Natural killer cell treated with Interleukin-12 subunit alpha and Interleukin-12 subunit beta and Interleukin-15 and Interleukin-18, amount 100 ng/mL, for 72 hours (primary cell): Measurements from ENCODE around the gene FAM217A. TPM values are rescaled to one million over a fixed set of nuclear protein-coding genes. Genes with fewer than 3 reads are reported as not detected.
"Not testable (repeated sequence)": the region's sequence is repeated elsewhere in the genome, so short reads cannot be mapped to it uniquely, and the experiment has no call there.

Experiments used
- ATAC-seq, 2 donors: fragments of 150-1000 bp; cut with Tn5 transposase in 1 of 2; sonication (Bioruptor Pico), chemical (Tn5 transposase) in 1 of 2; 2 replicates each; pipeline ENCODE4 v1.10.0; 2021
- DNase-seq: peaks from one replicate; pipeline ENCODE4 v3.0.0; 2022; ENCODE audit warnings: low spot score
- H3K27ac Mint-ChIP-seq, 2 donors: 1 replicate in 1 of 2; 2 replicates in 1 of 2; pipeline ENCODE4 v1.8.0; 2022; ENCODE audit warnings: mixed read lengths in 2 of 2, mild to moderate bottlenecking in 1 of 2, moderate library complexity in 1 of 2
- H3K27me3 Mint-ChIP-seq, 2 donors: 1 replicate in 1 of 2; 2 replicates in 1 of 2; pipeline ENCODE4 v1.8.0; 2022; ENCODE audit warnings: mixed read lengths in 2 of 2
- H3K36me3 Mint-ChIP-seq: one replicate; pipeline ENCODE4 v1.8.0; 2022; ENCODE audit warnings: mixed read lengths
- H3K4me1 Mint-ChIP-seq, 2 donors: 1 replicate in 1 of 2; 2 replicates in 1 of 2; pipeline ENCODE4 v1.8.0; 2022; ENCODE audit warnings: low read depth in 2 of 2, mixed read lengths in 2 of 2, mild to moderate bottlenecking in 1 of 2
- H3K4me3 Mint-ChIP-seq: one replicate; pipeline ENCODE4 v1.8.0; 2022; ENCODE audit warnings: mixed read lengths
- H3K9me3 Mint-ChIP-seq: 2 replicates; pipeline ENCODE4 v1.8.0; 2022; ENCODE audit warnings: mixed read lengths
- total RNA-seq, 2 donors: library from RNA; stranded (reverse); gene quantifications; one replicate each; pipeline ENCODE4 v1.2.3, GENCODE V29; 2022

FAM217A gene
- total RNA-seq, 2 donors from 2014 or later = not detected

DNA sequence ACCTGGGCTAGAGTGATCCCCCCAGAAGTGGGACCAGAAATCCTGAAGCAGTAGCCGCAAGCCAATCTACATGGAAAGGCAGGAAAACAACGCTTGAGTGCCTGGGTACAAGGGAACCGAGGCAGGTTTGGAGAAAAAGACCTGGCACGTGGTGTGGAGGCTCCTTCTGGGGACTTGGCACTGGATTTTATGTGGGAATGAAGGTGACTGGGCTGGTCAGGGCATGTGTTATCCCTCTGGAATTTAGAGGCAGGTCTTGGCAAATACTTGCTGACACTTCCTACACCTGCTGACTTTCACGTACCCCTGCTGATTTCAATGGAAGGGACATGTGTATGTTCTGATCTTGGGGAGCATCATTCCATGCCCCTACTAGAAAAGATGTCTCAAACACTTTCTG is 25.0 kb upstream of the FAM217A start:
- Mint-ChIP-seq H3K27ac (no peak overlapping the region), H3K9me3 (no peaks in the 10 kb centered on the region), H3K4me3 (no peak overlapping the region), H3K4me1 (peaks cover 0 to under 1% of the 10 kb centered on the region in 2 donors), H3K36me3 (no peaks in the 10 kb centered on the region), H3K27me3 (peaks cover 7 to 11% of the 10 kb centered on the region in 2 donors)
- ATAC-seq = no peak
- DNase-seq = no peak

GRCh38 chr6:4102687-4103244 is 23.8 kb upstream of the FAM217A start:
- peaks cover 4 to 10% of the 10 kb centered on the region in 2 donors for H3K27me3 Mint-ChIP-seq
- no peaks in the 10 kb centered on the region for H3K4me1 Mint-ChIP-seq
- H3K27ac Mint-ChIP-seq = no peak overlapping the region
- ATAC-seq (no peak), DNase-seq (no peak)
- H3K9me3 Mint-ChIP-seq = no peaks in the 10 kb centered on the region
- no peak overlapping the region for H3K4me3 Mint-ChIP-seq
- no peaks in the 10 kb centered on the region for H3K36me3 Mint-ChIP-seq

DNA sequence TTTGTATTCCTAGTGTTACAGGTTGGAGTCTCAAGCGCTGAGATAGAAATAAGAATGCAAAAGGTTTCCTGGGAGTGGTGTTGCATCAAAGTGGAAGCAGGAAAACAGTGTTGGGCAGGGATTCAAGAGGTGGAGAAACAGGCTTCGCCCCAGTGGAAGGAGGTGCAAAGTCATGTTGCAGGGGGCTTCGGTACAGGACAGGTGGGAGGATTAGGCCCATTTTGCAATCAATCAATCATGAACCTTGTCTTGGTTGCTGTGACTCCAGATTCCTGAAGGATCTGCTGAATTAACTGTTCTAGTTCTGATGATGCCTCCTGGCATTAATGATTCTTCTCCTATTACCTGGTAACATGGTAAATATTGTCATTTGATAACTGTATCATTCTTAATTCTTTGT is 22.4 kb upstream of the FAM217A start:
- Mint-ChIP-seq H3K27me3 (peaks cover 0 to 3% of the 10 kb centered on the region in 2 donors), H3K4me1 (no peaks in the 10 kb centered on the region), H3K9me3 (no peaks in the 10 kb centered on the region), H3K36me3 (no peaks in the 10 kb centered on the region), H3K27ac (no peak overlapping the region), H3K4me3 (no peak overlapping the region)
- no peak for ATAC-seq
- DNase-seq = no peak

GRCh38 chr6:4100655-4101054 is 21.7 kb upstream of the FAM217A start:
- DNase-seq = no peak
- H3K4me3 Mint-ChIP-seq = no peak overlapping the region
- no peaks in the 10 kb centered on the region for H3K9me3 Mint-ChIP-seq
- H3K36me3 Mint-ChIP-seq = no peaks in the 10 kb centered on the region
- H3K4me1 Mint-ChIP-seq = no peaks in the 10 kb centered on the region
- ATAC-seq = no peak
- H3K27me3 Mint-ChIP-seq = peaks cover 0 to 3% of the 10 kb centered on the region in 2 donors
- no peak overlapping the region for H3K27ac Mint-ChIP-seq

GRCh38 chr6:4093288-4093687 is 14.4 kb upstream of the FAM217A start:
- DNase-seq = no peak
- Mint-ChIP-seq H3K36me3 (no peaks in the 10 kb centered on the region), H3K27me3 (peaks cover 2 to 7% of the 10 kb centered on the region in 2 donors), H3K4me3 (no peak overlapping the region), H3K27ac (no peak overlapping the region), H3K9me3 (no peaks in the 10 kb centered on the region), H3K4me1 (no peaks in the 10 kb centered on the region)
- ATAC-seq = no peak

DNA sequence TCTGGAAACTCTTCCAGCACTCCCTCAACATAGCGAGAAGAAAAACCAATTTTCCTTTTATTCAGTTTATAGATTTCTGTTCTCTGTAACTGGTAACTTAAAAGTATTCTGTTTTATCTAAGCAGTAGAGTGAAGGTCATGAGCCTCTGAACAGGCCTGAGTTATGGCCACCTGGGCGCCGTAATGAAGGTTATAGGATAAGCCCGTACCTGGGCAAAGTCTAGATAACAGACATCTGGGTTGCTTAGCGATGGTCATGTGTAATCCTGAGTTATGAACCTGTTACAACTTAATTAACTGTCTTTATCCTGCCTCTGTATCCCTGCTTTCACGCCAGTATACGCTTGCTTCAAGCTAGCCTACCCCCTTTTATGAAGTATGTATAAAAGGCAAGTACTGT is 13.0 kb upstream of the FAM217A start:
- Mint-ChIP-seq H3K9me3 (no peaks in the 10 kb centered on the region), H3K36me3 (no peaks in the 10 kb centered on the region), H3K4me3 (no peak overlapping the region), H3K4me1 (no peaks in the 10 kb centered on the region), H3K27me3 (peaks cover 4 to 7% of the 10 kb centered on the region in 2 donors), H3K27ac (no peak overlapping the region)
- no peak for ATAC-seq
- no peak for DNase-seq

DNA sequence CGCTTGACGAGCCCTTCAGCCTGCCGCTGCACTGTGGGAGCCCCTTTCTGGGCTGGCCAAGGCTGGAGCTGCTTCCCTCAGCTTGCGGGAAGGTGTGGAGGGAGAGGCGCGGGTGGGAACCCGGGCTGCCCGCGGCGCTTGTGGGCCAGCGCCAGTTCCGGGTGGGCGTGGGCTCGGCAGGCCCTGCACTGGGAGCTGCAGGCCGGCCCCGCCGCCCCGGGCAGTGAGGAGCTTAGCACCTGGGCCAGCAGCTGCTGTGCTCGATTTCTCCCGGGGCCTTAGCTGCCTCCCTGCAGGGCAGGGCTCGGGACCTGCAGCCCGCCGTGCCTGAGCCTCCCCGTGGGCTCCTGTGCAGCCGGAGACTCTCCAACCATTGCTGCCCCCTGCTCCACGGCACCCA is 11.1 kb upstream of the FAM217A start:
- not testable (repeated sequence) for H3K27ac Mint-ChIP-seq, ATAC-seq, DNase-seq, H3K9me3 Mint-ChIP-seq, H3K4me3 Mint-ChIP-seq, H3K27me3 Mint-ChIP-seq, H3K36me3 Mint-ChIP-seq, H3K4me1 Mint-ChIP-seq

DNA sequence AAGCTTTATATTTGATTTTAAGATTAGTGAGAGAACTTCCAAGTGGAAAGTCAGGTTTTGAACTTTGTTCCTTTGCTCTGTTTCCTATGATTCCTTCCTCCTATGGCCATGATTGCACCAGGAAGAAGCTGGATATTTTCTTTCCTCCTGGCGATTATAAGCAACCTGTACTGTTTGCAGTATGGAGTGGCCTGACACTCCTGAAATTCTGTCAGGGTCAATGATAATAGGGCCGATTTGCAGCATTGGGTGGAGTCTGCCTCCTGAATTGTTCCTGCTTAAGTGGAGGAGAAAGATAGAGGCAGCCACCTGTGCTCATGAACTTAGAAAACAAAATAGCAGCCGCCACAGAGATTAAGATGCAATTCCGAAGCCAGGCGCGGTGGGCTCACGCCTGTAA is 9.8 kb upstream of the FAM217A start:
- Mint-ChIP-seq H3K4me3 (no peak overlapping the region), H3K27me3 (peaks cover 0 to 6% of the 10 kb centered on the region in 2 donors)

DNA sequence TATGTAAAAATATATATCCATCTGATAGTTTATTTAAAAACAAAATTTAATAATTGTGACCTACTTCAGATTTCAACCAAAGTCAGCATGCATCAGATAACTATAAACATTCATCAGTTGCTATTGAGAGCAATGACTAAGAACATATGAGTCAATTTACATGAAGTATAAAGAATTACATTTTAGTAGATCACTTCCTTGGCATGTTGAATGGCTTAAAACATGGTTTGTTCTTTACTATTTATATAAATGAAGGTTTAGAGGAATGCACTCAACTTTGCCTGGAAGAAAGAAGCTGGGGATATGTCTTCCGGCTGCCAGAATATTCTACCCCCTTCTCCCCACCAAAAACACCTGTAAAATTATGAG is 6.4 kb upstream of the FAM217A start:
- Mint-ChIP-seq H3K4me3 (no peak overlapping the region), H3K9me3 (no peaks in the 10 kb centered on the region), H3K27ac (no peak overlapping the region), H3K4me1 (no peaks in the 10 kb centered on the region), H3K36me3 (no peaks in the 10 kb centered on the region), H3K27me3 (peaks cover 6 to 8% of the 10 kb centered on the region in 2 donors)
- ATAC-seq (no peak), DNase-seq (no peak)

More for the DNA sequence above, 9.8 kb upstream of the FAM217A start:
- Mint-ChIP-seq H3K9me3 (no peaks in the 10 kb centered on the region), H3K36me3 (no peaks in the 10 kb centered on the region), H3K4me1 (no peaks in the 10 kb centered on the region), H3K27ac (no peak overlapping the region)
- ATAC-seq (no peak), DNase-seq (no peak)

- Mint-ChIP-seq H3K27ac (no peak overlapping the region), H3K36me3 (no peaks in the 10 kb centered on the region), H3K9me3 (no peaks in the 10 kb centered on the region), H3K4me1 (no peaks in the 10 kb centered on the region), H3K27me3 (peaks cover 12% of the 10 kb centered on the region in 2 donors), H3K4me3 (no peak overlapping the region)
- ATAC-seq (no peak), DNase-seq (no peak)
Observed at GRCh38 chr6:4084444-4085331, 5.8 kb upstream of the FAM217A start.

DNA sequence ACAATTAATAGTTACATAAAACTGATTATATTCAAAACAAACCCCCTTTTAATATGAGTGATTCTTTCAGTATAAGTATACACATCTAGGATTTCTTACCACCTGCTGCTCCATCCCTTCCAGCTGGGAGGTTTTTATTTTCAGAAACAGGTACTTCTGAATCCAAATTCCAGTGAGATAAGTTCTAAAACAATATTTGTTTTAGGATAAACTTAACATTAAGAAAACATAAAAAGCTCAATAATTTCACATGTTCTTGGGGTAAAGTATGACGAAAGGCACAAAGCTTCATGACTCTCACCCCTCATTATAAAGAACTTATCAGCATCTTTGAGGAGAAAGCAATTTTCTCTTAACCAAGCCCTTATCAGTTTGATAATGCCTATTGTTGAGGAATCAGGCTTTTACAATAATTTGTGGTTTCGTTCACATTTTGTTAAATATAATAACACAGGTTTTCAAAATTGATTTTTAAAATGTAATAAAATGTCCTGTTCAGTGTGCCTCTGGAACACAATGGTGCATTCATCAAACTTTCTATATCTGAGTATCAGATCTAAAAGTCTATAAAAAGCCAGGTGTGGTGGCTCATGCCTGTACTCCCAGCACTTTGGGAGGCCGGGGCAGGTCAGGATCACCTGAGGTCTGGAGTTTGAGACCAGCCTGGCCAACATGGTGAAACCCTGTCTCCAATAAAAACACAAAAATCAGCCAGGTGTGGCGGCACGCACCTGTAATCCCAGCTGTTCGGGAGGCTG is 4.3 kb downstream of the FAM217A start:
- no peaks in the 10 kb centered on the region for H3K36me3 Mint-ChIP-seq
- no peaks in the 10 kb centered on the region for H3K9me3 Mint-ChIP-seq
- ATAC-seq = no peak
- H3K4me3 Mint-ChIP-seq = no peak overlapping the region
- no peak for DNase-seq
- H3K27ac Mint-ChIP-seq = no peak overlapping the region
- peaks cover 11% of the 10 kb centered on the region in 2 donors for H3K27me3 Mint-ChIP-seq
- no peaks in the 10 kb centered on the region for H3K4me1 Mint-ChIP-seq

GRCh38 chr6:4071330-4071729 is 7.6 kb downstream of the FAM217A start:
- ATAC-seq (no peak), DNase-seq (no peak)
- Mint-ChIP-seq H3K9me3 (no peaks in the 10 kb centered on the region), H3K36me3 (no peaks in the 10 kb centered on the region), H3K27ac (no peak overlapping the region), H3K27me3 (no peaks in the 10 kb centered on the region), H3K4me3 (no peak overlapping the region), H3K4me1 (peaks cover 0 to 4% of the 10 kb centered on the region in 2 donors)

- Mint-ChIP-seq H3K4me3 (no peak overlapping the region), H3K9me3 (no peaks in the 10 kb centered on the region), H3K36me3 (peaks cover 8% of the 10 kb centered on the region), H3K27me3 (no peaks in the 10 kb centered on the region), H3K27ac (no peak overlapping the region), H3K4me1 (peaks cover 0 to 7% of the 10 kb centered on the region in 2 donors)
- DNase-seq (no peak), ATAC-seq (no peak)
Observed at GRCh38 chr6:4069199-4069598, 9.7 kb downstream of the FAM217A start.

GRCh38 chr6:4067673-4068072 is 11.3 kb downstream of the FAM217A start:
- peaks cover 0 to 7% of the 10 kb centered on the region in 2 donors for H3K4me1 Mint-ChIP-seq
- H3K4me3 Mint-ChIP-seq = no peak overlapping the region
- H3K9me3 Mint-ChIP-seq = no peaks in the 10 kb centered on the region
- H3K27ac Mint-ChIP-seq = no peak overlapping the region
- ATAC-seq (no peak), DNase-seq (no peak)
- no peaks in the 10 kb centered on the region for H3K27me3 Mint-ChIP-seq
- H3K36me3 Mint-ChIP-seq = peaks cover 20% of the 10 kb centered on the region
